ENCODE measurements around the gene KCNQ1OT1.

DNA sequence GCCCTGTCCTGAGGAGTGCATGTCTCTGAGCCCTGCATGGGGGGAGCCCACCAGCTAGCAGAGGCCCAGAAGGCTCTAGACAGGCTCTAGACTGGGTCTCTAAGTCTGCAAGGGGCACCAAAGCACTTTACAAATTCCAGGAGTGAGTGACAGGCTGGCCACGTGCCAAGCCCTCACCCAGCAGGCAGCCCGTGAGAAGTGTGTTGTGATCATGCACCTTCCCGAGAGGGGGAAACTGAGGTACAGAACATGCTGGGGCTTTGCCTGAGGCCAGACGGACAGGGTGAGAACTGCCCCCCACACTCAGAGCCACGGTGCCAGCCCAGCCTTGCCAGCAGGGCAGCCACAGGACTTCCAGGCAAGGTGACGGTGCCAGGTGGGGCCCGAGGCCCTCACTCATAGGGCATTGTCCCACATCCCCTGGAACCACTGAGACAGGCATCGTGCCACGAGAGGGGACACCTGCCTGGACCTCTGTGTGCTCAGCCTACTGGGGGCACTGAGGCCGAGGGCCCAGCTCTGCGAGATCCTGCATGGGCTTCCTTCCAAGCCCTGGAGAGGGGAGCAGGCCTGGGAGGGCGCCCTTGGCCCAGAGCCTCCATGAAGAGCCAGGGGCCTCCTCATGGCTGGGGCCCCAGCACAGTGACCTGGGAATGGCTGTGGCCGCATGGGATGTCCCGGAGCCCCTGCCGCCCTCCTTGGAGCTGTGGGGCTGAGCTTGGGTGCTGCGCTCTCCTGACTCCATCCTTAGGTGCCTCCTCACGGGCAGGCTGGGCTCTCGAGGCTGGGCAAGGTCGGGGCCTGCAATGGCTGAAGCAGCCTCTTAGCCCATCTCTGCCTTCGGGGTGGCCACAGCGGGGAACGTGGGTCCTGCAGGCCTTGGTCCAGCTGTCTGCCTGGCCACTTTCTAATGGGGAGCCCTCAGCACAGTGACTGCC is 121.5 kb downstream of the KCNQ1OT1 start:
- no peak for TF ChIP-seq POLR2A (IDR thresholded peaks at IDR 0.05)
- TF ChIP-seq, protein P1, sequence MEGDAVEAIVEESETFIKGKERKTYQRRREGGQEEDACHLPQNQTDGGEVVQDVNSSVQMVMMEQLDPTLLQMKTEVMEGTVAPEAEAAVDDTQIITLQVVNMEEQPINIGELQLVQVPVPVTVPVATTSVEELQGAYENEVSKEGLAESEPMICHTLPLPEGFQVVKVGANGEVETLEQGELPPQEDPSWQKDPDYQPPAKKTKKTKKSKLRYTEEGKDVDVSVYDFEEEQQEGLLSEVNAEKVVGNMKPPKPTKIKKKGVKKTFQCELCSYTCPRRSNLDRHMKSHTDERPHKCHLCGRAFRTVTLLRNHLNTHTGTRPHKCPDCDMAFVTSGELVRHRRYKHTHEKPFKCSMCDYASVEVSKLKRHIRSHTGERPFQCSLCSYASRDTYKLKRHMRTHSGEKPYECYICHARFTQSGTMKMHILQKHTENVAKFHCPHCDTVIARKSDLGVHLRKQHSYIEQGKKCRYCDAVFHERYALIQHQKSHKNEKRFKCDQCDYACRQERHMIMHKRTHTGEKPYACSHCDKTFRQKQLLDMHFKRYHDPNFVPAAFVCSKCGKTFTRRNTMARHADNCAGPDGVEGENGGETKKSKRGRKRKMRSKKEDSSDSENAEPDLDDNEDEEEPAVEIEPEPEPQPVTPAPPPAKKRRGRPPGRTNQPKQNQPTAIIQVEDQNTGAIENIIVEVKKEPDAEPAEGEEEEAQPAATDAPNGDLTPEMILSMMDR (IDR thresholded peaks at IDR 0.05 in 8 of 11, conservative IDR thresholded peaks at IDR 0.05 in 3 of 11) = no peak
